Activated T-helper 1 cell treated with anti-CD3 and anti-CD28 coated beads, Interleukin-12 subunit alpha, Interleukin-12 subunit beta, Interleukin-2, Interleukin-4 antibody, amounts not matched to agents 30 ng/mL and 10 ng/mL and 1 ng/mL, durations not matched to agents 14 hours and 24 hours and 36 hours (primary cell): ENCODE results near the gene CIROP. TPM values are rescaled to one million over a fixed set of nuclear protein-coding genes. Genes with fewer than 3 reads are reported as not detected.
A peak's percentile ranks its signal among the peaks of the same experiment; 100 is the strongest.

Experiments used
- DNase-seq: peaks from one replicate; pipeline ENCODE4 v3.0.0; 2021; ENCODE audit warnings: low spot score
- H3K27ac Mint-ChIP-seq: one replicate; pipeline ENCODE4 v1.8.0; 2021; ENCODE audit warnings: mild to moderate bottlenecking, mixed read lengths
- H3K27me3 Mint-ChIP-seq: one replicate; pipeline ENCODE4 v1.8.0; 2022; ENCODE audit warnings: mild to moderate bottlenecking, moderate library complexity, mixed read lengths; ENCODE audit not compliant: insufficient read depth
- H3K36me3 Mint-ChIP-seq: one replicate; pipeline ENCODE4 v1.8.0; 2021; ENCODE audit warnings: low read depth, mixed read lengths
- H3K4me1 Mint-ChIP-seq: one replicate; pipeline ENCODE4 v1.8.0; 2021; ENCODE audit warnings: low read depth, mixed read lengths
- H3K4me3 Mint-ChIP-seq: one replicate; pipeline ENCODE4 v1.8.0; 2021; ENCODE audit warnings: mild to moderate bottlenecking, moderate library complexity, mixed read lengths
- H3K9me3 Mint-ChIP-seq: one replicate; pipeline ENCODE4 v1.8.0; 2021; ENCODE audit warnings: mixed read lengths
- intact Hi-C: fragments of 100-400 bp; cut with micrococcal nuclease; formaldehyde crosslinking; loops from one replicate; pipeline ENCODE4 v1.15.1; 2024
- total RNA-seq: library from RNA; stranded (reverse); gene quantifications from 2 replicates; pipeline ENCODE4 v1.2.3, GENCODE V29; 2022

The CIROP gene
- total RNA-seq, 1 donor from 2014 or later = not detected

DNA sequence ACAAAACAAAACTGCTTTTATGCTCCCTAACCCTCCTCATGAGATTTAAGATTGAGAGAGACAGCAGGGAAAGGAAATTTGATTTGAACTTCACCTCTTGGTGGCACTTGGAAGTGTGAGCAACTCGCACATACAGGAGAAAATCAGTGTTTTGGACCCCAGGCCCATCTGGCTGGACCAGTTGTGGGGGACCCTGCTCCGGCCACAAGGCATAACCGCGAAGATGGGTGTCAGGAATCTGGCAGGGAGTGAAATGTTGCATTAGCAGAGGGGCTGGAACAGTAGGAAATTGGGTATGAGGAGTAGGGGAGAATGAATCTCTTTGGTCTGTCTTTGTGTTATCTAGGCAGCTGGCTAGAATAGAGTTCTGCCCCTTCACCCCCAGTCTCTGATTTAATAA lies 1.2 kb downstream of the CIROP start:
- H3K36me3 Mint-ChIP-seq = peaks cover 9% of the 10 kb centered on the region
- no peak for DNase-seq
- intact Hi-C loops = no loop called here
- no peak overlapping the region for H3K27ac Mint-ChIP-seq
- H3K4me3 Mint-ChIP-seq = no peak overlapping the region
- no peaks in the 10 kb centered on the region for H3K4me1 Mint-ChIP-seq
- peaks cover 14% of the 10 kb centered on the region for H3K27me3 Mint-ChIP-seq
- H3K9me3 Mint-ChIP-seq = no peaks in the 10 kb centered on the region

DNA sequence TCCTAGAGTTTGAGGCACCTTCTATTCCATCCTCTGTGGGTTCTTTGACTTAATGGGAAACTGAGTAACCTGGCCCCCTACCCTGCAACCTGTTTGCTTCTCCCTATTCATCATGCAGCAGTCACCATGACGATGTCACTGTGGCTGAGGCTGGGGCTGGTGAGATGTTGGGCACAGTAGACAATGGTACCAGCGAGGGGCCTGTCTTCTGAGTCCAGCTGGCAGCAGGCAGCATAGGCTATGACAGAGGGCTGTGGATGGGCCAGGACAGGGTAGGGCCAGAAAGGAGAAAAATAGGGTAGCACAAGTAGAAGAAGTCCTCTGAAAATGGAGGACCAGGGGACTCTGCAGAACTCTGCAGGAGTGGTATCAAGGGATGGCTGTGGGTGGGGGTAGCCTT lies 2.0 kb downstream of the CIROP start:
- H3K27me3 Mint-ChIP-seq = peaks cover 14% of the 10 kb centered on the region
- DNase-seq = no peak
- H3K4me1 Mint-ChIP-seq = peaks cover under 1% of the 10 kb centered on the region
- H3K9me3 Mint-ChIP-seq = no peaks in the 10 kb centered on the region
- intact Hi-C loops = no loop called here
- peaks cover 15% of the 10 kb centered on the region for H3K36me3 Mint-ChIP-seq
- no peak overlapping the region for H3K4me3 Mint-ChIP-seq
- H3K27ac Mint-ChIP-seq = no peak overlapping the region

DNA sequence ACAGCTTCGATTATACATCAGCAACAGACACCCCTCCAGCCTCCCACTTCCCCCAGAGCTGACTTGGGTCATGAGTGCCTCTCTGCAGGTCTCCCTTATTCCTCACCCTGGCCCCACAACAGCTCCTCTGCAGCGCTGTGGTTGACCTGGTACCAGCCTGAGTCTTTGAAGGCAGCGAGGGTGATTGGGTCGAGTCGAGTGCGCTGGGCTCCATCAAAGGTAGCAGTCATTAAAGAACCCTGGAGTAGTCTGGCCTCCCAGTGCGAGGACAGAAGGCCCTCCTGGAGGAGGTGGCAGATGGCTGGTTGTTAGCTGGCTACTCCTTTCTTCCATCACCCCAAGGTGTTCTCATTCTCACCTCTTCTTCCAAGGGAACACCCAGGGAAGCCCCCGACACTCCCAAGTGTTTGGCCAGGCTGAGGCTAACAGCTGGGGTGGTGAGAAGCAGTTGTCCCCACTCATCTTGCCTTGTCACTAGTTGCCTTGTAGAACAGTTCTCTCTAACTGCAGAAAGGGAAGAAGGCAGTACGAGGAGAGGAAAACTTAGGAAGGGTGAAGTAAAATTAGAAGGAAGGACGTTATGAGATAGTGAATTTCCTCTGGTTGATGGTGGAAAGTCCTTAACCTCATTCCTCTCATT lies 2.7 kb downstream of the CIROP start:
- Mint-ChIP-seq H3K4me1 (peaks cover 7% of the 10 kb centered on the region), H3K27me3 (peaks cover 14% of the 10 kb centered on the region), H3K9me3 (no peaks in the 10 kb centered on the region), H3K27ac (no peak overlapping the region), H3K4me3 (no peak overlapping the region), H3K36me3 (peaks cover 21% of the 10 kb centered on the region)
- no peak for DNase-seq
- intact Hi-C loops = no loop called here

DNA sequence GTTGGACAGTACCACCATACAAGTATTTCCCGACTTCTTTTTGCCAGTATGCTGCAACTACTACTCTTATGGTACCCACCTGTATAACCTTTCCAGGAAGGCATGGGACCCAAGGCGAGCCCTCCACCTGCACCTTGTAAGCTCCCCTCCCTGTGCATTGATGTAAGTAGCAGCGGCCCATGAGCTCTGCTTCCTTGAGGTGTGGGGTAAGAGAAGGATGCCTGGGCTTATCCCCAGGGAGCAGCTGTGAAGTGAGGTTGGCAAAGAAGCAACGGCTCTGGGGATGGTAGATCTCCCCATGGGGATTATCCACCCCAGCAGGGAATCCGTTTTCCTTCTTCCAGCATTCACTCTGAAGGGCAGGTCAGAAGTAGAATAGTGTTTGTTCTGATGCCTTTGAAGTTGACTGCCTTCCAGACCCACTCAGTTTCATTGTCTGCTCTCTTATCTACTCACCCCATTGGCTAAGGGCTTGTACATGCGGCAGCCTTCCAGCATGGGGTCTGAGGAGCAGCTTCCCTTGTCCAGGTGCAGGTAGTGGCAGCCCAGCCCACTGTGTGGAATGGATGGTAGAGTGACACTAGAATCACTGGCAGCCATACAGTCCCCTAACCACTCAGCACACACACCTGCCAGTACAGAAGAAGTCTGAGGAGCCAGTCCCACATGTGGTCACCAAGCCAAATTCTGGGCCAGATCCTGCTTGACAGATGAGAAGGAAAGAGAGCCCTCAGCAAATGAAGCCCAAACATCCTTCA lies 3.4 kb downstream of the CIROP start:
- Mint-ChIP-seq H3K4me3 (no peak overlapping the region), H3K27ac (no peak overlapping the region), H3K9me3 (no peaks in the 10 kb centered on the region), H3K27me3 (peaks cover 14% of the 10 kb centered on the region), H3K36me3 (peaks cover 24% of the 10 kb centered on the region), H3K4me1 (peaks cover 14% of the 10 kb centered on the region)
- intact Hi-C loops = no loop called here
- no peak for DNase-seq

DNA sequence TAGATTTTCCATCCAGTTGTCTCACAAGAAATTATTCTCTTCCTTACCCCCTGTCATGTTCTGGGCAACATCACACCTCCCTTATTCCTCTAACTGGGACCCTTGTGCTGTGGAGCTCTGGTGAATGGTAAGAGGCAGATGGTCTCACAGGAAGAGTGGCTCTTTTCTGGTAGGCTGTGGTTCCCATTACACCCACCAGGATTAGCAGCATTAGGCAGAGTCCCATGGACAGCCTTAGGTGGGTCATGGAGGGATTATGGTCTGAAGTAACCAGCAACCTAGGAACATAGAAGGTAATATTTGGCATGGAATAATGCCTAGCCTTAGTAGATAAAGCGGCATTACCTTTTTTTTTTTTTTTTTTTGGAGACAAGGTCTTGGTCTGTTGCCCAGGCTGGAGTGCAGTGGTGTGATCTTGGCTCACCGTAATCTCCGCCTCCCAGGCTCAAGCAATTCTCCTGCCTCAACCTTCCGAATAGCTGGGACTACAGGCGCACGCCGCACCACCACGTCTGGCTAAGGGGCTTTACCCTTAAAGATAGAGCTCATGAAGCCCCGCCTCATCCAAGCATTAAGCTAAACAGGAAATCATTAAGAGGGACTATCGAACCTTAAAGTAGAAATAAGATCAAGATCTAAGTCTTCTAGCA lies 5.5 kb downstream of the CIROP start:
- intact Hi-C loops = loop anchor here (10.0 kb wide), 2 partner anchors 515 to 1135 kb away; partner anchors contain the start of genes DAD1, GMPR2 and NEDD8
- H3K27ac Mint-ChIP-seq = no peak overlapping the region
- no peak for DNase-seq
- H3K9me3 Mint-ChIP-seq = no peaks in the 10 kb centered on the region
- no peak overlapping the region for H3K4me3 Mint-ChIP-seq
- H3K4me1 Mint-ChIP-seq = peaks cover 15% of the 10 kb centered on the region
- H3K27me3 Mint-ChIP-seq = peaks cover 14% of the 10 kb centered on the region
- H3K36me3 Mint-ChIP-seq = peaks cover 24% of the 10 kb centered on the region

DNA sequence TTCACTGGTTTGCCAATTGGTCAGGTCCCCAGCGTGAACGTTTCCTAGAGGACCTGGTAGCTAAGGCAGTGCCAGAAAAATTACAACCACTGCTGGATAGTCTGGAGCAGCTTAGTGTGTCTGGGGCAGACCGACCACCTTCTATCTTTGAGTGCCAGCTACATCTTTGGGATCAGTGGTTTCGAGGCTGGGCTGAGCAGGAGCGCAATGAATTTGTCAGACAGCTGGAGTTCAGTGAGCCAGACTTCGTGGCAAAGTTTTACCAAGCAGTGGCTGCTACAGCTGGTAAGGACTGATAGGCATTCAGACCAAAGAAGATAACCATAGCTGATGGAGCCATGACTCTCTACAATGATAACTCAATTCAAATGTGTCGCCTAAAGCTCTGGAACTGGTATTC lies 7.0 kb downstream of the CIROP start:
- Mint-ChIP-seq H3K27ac (no peak overlapping the region), H3K9me3 (no peaks in the 10 kb centered on the region), H3K4me3 (peak overlapping the region; percentile 47), H3K4me1 (peaks cover 15% of the 10 kb centered on the region), H3K36me3 (peaks cover 27% of the 10 kb centered on the region), H3K27me3 (peaks cover under 1% of the 10 kb centered on the region)
- intact Hi-C loops = loop anchor here (10.0 kb wide), 2 partner anchors 513 to 1137 kb away; partner anchors contain the start of genes DAD1, GMPR2 and NEDD8
- DNase-seq = no peak

DNA sequence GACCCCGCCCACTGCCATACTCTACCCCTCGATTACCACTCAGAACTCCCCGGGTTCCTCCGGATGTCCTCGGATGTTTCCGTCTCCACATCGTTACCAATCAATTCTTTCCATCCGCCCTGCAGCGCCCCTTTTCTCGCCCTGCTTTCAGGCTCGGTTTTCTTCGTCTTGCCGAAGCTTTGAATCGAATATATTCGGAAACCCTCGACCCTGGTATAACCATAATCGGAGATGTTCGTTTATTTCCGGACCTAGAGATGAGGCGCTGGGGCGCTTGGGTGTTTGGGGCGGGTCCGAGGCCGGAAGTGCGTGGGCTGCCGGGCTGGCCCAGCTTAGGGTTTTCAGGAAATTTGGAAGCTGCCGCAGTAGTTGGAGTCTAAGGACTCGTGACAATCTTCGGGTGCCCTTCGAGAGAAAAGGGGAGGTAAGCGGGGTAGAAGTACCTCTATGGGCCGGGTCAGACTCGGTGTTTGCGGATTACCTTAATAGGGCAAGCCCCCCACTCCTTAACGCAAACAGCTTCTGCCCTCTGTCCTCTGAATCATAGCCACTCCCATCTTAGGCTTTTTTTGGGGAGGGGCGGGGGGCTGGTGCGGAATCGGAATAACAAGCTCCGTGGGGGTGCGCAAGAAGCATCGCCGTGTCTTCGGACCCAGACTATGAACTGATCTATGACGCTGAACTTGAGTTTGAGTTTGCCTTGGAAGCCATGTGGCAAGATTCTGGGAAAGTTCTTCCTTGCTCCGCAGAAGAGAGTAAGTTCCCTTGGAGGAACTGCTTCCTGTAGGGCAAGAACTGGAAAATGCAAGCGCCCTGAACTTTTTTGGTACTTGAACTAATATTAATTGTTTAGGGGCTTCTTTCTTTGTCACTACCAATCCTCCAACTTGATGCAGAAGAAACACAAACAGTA lies 9.3 kb downstream of the CIROP start, which contains the start of gene C14orf119:
TSS of gene C14orf119 (plus strand) at position 310 of the 913 bp plus-strand sequence. CDS start 2,154 bp downstream, outside the sequence.
- H3K9me3 Mint-ChIP-seq = no peaks in the 10 kb centered on the region
- H3K4me1 Mint-ChIP-seq = peaks cover 15% of the 10 kb centered on the region
- H3K27ac Mint-ChIP-seq = no peak within 1 kb of the TSS
- H3K4me3 Mint-ChIP-seq = no peak within 1 kb of the TSS
- intact Hi-C loops = loop anchor here (1.0 to 10.0 kb wide), 15 partner anchors 25 to 1825 kb away; partner anchors contain the start of genes DAD1, GMPR2, HAUS4 and HOMEZ
- H3K27me3 Mint-ChIP-seq = no peaks in the 10 kb centered on the region
- peak; percentile 99 for DNase-seq
- H3K36me3 Mint-ChIP-seq = peaks cover 34% of the 10 kb centered on the region

DNA sequence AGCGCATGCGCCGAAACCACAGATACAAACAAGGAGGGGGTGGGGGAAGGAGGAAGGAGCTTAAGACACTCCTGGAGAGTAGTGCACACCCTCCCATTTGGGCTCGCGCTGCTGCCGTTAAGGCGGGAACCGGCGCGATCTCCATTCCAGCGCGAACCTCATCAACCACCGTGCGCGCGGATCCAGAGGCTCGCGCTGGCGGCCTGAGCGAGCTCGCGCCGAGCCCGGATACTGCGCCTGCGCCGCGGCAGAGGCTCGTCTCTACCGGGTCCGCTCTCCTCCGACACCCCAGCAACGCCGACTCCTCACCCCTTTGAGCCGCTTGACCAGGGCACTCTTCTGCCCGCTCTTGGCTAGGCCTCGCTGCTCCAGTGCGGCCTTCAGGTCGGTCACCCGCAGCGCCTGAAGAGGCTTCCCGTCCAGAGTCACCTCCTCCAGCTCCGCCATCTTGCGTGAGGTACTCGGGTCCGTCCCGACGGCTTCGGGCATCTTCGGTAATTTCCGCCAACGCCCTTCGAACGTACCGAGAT lies 10.1 kb downstream of the CIROP start, which contains the start of gene ACIN1:
TSS of gene ACIN1 (minus strand) at position 471 of the 530 bp plus-strand sequence. CDS start at position 447, 24 bp downstream.
- H3K27me3 Mint-ChIP-seq = no peaks in the 10 kb centered on the region
- peaks cover 41% of the 10 kb centered on the region for H3K36me3 Mint-ChIP-seq
- no peak for DNase-seq
- H3K9me3 Mint-ChIP-seq = no peaks in the 10 kb centered on the region
- H3K4me1 Mint-ChIP-seq = peaks cover 15% of the 10 kb centered on the region
- intact Hi-C loops = loop anchor here (1.0 to 10.0 kb wide), 17 partner anchors 23 to 1824 kb away; partner anchors contain the start of genes CDH24, DAD1, GMPR2 and HAUS4
- H3K4me3 Mint-ChIP-seq = no peak within 1 kb of the TSS
- no peak within 1 kb of the TSS for H3K27ac Mint-ChIP-seq

DNA sequence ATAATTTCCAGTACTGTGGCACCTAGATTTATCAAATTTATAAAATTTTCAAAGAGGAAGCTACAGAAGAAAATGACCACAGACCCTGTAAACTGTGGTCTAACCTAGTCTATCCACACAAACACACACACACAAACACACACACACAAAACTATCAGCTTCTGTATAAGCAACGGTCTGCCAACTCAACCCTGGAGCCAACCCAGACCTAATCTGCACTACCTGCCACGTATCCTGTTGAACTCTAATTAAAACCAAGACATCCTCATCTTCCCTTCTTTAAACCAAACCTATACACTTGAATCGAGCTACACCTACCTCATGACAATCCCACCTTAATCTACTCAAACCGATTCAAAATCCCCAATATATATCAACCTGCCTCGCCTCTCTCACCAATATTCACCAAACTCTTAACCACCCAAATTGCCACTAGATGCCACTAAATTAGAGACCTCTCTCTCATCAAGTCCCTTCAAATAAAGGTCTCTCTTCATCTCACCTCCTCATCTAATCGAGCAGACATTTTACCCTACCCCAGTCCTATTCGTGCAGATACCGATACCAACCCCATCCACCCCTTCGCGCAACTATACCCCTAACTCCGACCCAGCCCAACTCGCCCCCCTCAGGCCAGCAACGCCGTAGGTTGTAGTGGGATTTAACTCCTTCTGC lies 10.7 kb downstream of the CIROP start:
- intact Hi-C loops = loop anchor here (1.0 to 10.0 kb wide), 7 partner anchors 23 to 1823 kb away; partner anchors contain the start of genes CDH24, DAD1, GMPR2 and NEDD8
- H3K9me3 Mint-ChIP-seq = no peaks in the 10 kb centered on the region
- no peak overlapping the region for H3K27ac Mint-ChIP-seq
- H3K4me3 Mint-ChIP-seq = no peak overlapping the region
- peaks cover 43% of the 10 kb centered on the region for H3K36me3 Mint-ChIP-seq
- DNase-seq = no peak
- no peaks in the 10 kb centered on the region for H3K27me3 Mint-ChIP-seq
- peaks cover 21% of the 10 kb centered on the region for H3K4me1 Mint-ChIP-seq

DNA sequence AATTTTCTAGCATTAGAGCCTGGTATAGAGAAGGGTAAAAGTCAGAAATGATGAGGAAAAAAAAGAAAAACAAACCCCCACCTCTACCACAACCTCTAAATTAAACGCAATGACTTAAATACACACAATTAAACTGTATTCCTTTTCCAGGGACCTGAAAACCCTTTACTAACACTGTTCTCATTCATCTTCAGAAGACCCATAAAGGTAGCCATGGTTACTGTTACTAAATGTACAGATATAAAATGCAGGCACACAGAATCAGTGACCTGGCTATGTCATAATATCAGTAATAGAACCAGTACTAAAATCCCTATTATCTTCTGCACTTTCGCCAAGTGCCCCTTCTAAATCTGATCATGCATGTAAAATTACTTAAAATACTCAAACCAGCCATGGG lies 11.3 kb downstream of the CIROP start:
- no peak for DNase-seq
- no peaks in the 10 kb centered on the region for H3K27me3 Mint-ChIP-seq
- H3K27ac Mint-ChIP-seq = no peak overlapping the region
- no peaks in the 10 kb centered on the region for H3K9me3 Mint-ChIP-seq
- H3K4me1 Mint-ChIP-seq = peaks cover 21% of the 10 kb centered on the region
- no peak overlapping the region for H3K4me3 Mint-ChIP-seq
- peaks cover 38% of the 10 kb centered on the region for H3K36me3 Mint-ChIP-seq
- intact Hi-C loops = loop anchor here (10.0 kb wide), 2 partner anchors 509 to 1141 kb away; partner anchors contain the start of genes DAD1, GMPR2 and NEDD8

DNA sequence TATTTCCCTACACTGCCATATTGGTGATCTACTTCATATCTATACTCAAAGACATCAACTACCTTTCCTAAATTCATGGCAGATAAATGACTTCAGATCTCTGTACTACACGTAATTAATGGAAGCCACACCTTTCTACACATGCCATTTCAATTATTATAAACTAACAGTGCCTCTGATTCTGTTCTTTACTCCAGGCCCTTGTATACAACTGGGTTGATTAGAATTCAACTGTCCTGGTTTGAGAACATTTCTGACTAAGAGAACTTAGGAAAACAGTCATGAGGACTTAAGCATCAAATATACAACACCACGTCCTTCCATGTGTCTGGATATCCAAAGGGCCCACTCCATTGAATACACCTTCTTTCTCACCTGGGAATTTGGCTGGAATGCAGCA lies 11.7 kb downstream of the CIROP start:
- no peak overlapping the region for H3K4me3 Mint-ChIP-seq
- intact Hi-C loops = loop anchor here (10.0 kb wide), 2 partner anchors 508 to 1142 kb away; partner anchors contain the start of genes DAD1, GMPR2 and NEDD8

More for the DNA sequence above, 11.7 kb downstream of the CIROP start:
- Mint-ChIP-seq H3K36me3 (peaks cover 35% of the 10 kb centered on the region), H3K4me1 (peaks cover 21% of the 10 kb centered on the region), H3K27ac (peak overlapping the region; percentile 2), H3K27me3 (no peaks in the 10 kb centered on the region), H3K9me3 (no peaks in the 10 kb centered on the region)
- no peak for DNase-seq
